GM18505 (cell line): ENCODE results near the gene AHDC1.
"Not testable (repeated sequence)": the region's sequence is repeated elsewhere in the genome, so short reads cannot be mapped to it uniquely, and the experiment has no call there.

Experiments
- ATAC-seq: cut with Tn5 transposase; IDR thresholded peaks from one replicate; pipeline ENCODE4 v1.9.1; 2021; ENCODE audit not compliant: unreplicated experiment
- POLR2A ChIP-seq: IDR thresholded peaks from 4 replicates; pipeline ENCODE4 v1.6.1; 2011; ENCODE audit warnings: borderline replicate concordance; ENCODE audit not compliant: insufficient read depth, insufficient read length; ENCODE audit errors: extremely low read depth

Gene AHDC1

GRCh38 chr1:27638047-27638734 is 34.2 kb upstream of the AHDC1 start:
- TF ChIP-seq POLR2A: no peak
- ATAC-seq: no peak

- no peak for TF ChIP-seq POLR2A
- ATAC-seq: no peak
These were observed 31.6 kb upstream of the AHDC1 start for GRCh38 chr1:27635396-27636142.

DNA sequence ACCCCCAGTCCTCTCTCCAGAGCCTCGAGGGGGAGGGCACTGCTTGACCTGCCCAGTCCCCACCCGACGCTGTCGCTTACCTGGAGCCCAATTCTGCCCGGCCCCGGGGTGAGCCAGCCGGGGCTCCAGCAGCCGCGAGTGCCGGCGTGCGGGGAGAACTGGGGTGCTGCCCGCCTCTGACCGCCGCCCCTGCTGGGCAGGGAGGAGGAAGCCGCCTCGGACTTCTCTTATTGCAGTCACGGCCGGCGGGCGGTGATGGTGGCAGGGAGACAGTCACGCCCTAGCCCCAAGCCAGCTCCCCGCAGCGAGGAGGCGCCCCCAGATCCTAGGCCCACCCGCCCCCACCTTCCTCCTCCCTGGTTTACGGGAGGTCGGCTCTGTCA is 31.0 kb upstream of the AHDC1 start, which contains the start of gene FGR:
TSS of gene FGR (minus strand) at position 201 of the 383 bp plus-strand sequence. CDS start 11,269 bp downstream, outside the sequence.
- ATAC-seq: no peak
- TF ChIP-seq POLR2A: no peak

GRCh38 chr1:27634177-27634984 is 30.4 kb upstream of the AHDC1 start:
- peak; percentile 55 for TF ChIP-seq POLR2A
- ATAC-seq: no peak

- ATAC-seq: no peak
- TF ChIP-seq POLR2A: no peak
These were observed 29.8 kb upstream of the AHDC1 start for GRCh38 chr1:27633640-27634176.

GRCh38 chr1:27633298-27633610 is 29.3 kb upstream of the AHDC1 start:
- no peak for ATAC-seq

GRCh38 chr1:27632387-27633297 is 28.7 kb upstream of the AHDC1 start:
- ATAC-seq: no peak
- peak; percentile 51 for TF ChIP-seq POLR2A

More at GRCh38 chr1:27633298-27633610, 29.3 kb upstream of the AHDC1 start:
- no peak for TF ChIP-seq POLR2A

DNA sequence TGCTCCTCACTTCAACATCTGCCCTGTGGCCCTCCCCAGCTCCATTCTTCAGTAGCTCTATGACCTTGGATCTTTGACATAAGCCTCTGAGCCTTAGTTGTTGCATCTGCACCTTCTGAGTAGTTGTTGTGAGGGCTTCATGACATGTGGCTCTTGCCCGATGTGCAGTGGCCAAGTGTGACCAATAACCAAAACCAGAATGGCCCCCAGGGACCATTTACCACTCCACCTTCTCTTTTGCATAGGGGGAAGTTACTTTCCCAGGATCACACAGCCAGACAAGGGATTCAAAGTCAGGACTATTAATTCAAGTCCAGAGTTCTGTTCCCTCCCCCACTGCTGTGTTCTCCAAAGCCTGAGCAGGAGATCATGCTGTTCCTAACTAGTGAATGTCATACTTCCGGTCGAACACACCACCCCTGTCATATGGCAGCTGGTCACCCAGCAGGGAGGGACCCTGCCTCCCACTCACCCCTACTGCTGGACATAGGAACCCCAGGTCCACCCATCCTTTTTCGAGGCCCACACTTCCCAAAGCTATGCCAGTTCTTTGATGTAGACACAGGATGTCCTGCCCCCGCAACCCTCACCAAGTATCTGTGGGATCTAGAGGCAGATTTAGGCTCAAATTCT is 27.0 kb upstream of the AHDC1 start:
- no peak for ATAC-seq
- TF ChIP-seq POLR2A: peak; percentile 16

DNA sequence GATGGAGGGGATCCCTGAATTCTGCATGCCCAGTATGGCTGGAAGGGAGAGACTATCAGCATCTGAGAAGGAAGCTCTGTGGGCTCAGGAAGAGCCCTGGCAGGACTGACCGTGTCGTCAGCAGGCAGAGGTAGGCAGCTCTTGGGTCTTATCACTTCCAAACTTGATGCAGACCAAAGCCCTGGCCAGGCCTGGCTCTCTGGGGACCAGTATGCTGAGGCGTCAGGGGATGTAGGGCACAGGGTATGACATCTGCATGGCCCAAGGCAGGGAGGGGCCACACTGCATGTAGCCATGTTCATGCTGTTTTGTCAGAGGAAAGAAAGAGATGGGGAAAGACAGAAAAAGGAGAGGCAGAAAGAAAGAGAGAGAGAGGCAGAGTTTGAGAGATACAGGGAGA is 24.8 kb upstream of the AHDC1 start:
- TF ChIP-seq POLR2A: no peak
- no peak for ATAC-seq

DNA sequence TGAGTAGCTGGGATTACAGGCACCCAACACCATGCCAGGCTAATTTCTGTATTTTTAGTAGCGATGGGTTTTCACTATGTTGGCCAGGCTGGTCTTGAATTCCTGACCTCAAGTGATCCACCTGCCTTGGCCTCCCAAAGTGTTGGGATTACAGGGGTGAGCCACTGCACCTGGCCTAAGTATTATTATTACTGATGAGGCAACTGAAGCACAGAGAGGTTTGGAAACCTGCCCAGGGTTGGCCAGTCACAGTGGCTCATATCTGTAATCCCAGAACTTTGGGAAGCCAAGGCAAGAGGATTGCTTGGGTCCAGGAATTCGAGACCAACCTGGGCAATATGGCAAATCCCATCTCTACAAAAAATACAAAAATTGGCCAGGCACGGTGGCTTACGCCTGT is 23.8 kb upstream of the AHDC1 start:
- ATAC-seq: not testable (repeated sequence)

DNA sequence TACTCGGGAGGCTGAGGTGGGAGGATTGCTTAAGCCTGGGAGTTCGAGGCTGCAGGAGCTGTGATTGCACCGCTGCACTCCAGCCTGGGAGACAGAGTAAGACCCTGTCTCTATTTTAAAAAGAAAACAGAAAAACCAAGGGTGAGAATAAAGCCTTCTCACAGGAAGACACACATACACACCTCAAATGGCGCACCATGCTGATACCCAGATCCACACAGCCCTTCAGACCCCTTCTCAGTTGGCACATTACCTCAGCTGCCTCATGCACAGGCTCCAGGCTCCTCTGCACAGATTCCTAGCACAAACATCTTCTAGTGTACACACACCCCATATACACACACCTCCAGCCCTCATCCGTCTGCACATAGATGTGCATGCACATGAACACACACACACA is 23.1 kb upstream of the AHDC1 start:
- no peak for TF ChIP-seq POLR2A
- no peak for ATAC-seq
